B cell (primary cell): ENCODE results near the gene EPB41L3.

Experiments
- EZH2 ChIP-seq: IDR thresholded peaks from 2 replicates; pipeline ENCODE4 v1.6.1; 2012; ENCODE audit warnings: borderline replicate concordance, low read depth, mild to moderate bottlenecking, moderate library complexity, low read length; ENCODE audit not compliant: insufficient read depth, poor library complexity, severe bottlenecking
- TF ChIP-seq, protein P1 (sequence below): fragments of 200-600 bp; IDR thresholded peaks from one replicate; pipeline ENCODE4 v1.8.0; 2022; ENCODE audit warnings: antibody characterized with exemption, mild to moderate bottlenecking

DNA sequence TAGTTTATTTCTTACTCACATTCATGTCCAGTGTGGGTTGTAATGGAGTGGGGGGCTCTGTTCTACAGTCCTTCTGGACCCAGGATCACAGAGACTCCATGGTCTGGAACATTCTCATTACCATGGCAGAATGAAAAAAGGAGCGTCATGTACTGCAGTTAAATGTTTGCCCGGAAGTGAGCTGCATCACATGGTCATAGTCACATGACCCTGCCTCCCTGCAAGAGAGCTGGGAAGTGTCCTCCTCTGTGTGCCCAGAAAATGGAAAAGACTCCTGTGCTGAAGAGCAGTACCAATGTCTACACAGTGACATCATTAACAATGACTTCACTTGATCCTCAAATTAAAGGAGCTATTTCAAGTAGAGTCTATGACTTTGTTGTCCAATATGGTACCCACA is 174.3 kb downstream of the EPB41L3 start:
- TF ChIP-seq EZH2, result no peak
- TF ChIP-seq, protein P1, sequence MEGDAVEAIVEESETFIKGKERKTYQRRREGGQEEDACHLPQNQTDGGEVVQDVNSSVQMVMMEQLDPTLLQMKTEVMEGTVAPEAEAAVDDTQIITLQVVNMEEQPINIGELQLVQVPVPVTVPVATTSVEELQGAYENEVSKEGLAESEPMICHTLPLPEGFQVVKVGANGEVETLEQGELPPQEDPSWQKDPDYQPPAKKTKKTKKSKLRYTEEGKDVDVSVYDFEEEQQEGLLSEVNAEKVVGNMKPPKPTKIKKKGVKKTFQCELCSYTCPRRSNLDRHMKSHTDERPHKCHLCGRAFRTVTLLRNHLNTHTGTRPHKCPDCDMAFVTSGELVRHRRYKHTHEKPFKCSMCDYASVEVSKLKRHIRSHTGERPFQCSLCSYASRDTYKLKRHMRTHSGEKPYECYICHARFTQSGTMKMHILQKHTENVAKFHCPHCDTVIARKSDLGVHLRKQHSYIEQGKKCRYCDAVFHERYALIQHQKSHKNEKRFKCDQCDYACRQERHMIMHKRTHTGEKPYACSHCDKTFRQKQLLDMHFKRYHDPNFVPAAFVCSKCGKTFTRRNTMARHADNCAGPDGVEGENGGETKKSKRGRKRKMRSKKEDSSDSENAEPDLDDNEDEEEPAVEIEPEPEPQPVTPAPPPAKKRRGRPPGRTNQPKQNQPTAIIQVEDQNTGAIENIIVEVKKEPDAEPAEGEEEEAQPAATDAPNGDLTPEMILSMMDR, result no peak
